HEK293 (cell line): ENCODE results near the gene OSTM1.

Source experiments
- CTCF ChIA-PET: fragments of 350-600 bp; formaldehyde crosslinking; extraction: SDS; loops from one replicate; lab custom pipeline; 2021; ENCODE audit warnings: antibody characterized with exemption; lab: Yijun Ruan, JAX
- POLR2A ChIA-PET: fragments of 300-600 bp; formaldehyde crosslinking; extraction: SDS; loops from one replicate; lab custom pipeline; 2020; ENCODE audit warnings: antibody characterized with exemption, inconsistent platforms; lab: Yijun Ruan, JAX
- H3K27ac ChIP-seq: fragments of 200-500 bp; sonication (Bioruptor generic); 2 replicates; pipeline ENCODE4 v1.5.1; 2014; ENCODE audit warnings: low read depth, low read length, control low read depth, inconsistent platforms; ENCODE audit errors: extremely low read depth
- H3K36me3 ChIP-seq, 2 experiments: fragments of 200-500 bp in 1 of 2; sonication (Bioruptor generic) in 1 of 2; 1 replicate in 1 of 2; 2 replicates in 1 of 2; pipeline ENCODE4 v1.5.1; 2014 to 2017; ENCODE audit warnings: inconsistent platforms in 2 of 2, low read length in 2 of 2; ENCODE audit not compliant: control insufficient read depth in 2 of 2, insufficient read depth in 1 of 2
- H3K4me1 ChIP-seq: fragments of 200-500 bp; sonication (Bioruptor generic); 2 replicates; pipeline ENCODE4 v1.5.1; 2014; ENCODE audit warnings: mild to moderate bottlenecking, low read length, inconsistent platforms; ENCODE audit not compliant: control insufficient read depth, insufficient read depth
- H3K4me3 ChIP-seq: 2 replicates; pipeline ENCODE4 v1.5.1; 2011; ENCODE audit warnings: low read depth, mild to moderate bottlenecking, control low read depth, low read length, moderate library complexity
- H3K9me3 ChIP-seq: fragments of 200-500 bp; sonication (Bioruptor generic); 2 replicates; pipeline ENCODE4 v1.5.1; 2014; ENCODE audit warnings: low read depth, low read length, inconsistent platforms; ENCODE audit not compliant: control insufficient read depth, insufficient read depth
- ATF2 ChIP-seq: fragments of 450-650 bp; formaldehyde crosslinking; IDR thresholded peaks from 2 replicates; pipeline ENCODE4 v1.5.1; 2016; ENCODE audit warnings: missing biosample characterization, missing genetic modification characterization, low read depth
- FEZF1 ChIP-seq: fragments of 450-650 bp; formaldehyde crosslinking; IDR thresholded peaks from 2 replicates; pipeline ENCODE4 v1.5.1; 2016; ENCODE audit warnings: missing biosample characterization, missing genetic modification characterization
- GLI4 ChIP-seq: fragments of 450-650 bp; formaldehyde crosslinking; IDR thresholded peaks from 2 replicates; pipeline ENCODE4 v1.5.1; 2016; ENCODE audit warnings: missing biosample characterization, missing genetic modification characterization
- MZF1 ChIP-seq: fragments of 450-650 bp; formaldehyde crosslinking; IDR thresholded peaks from 2 replicates; pipeline ENCODE4 v1.5.1; 2017; ENCODE audit warnings: missing biosample characterization, missing genetic modification characterization, borderline replicate concordance
- PATZ1 ChIP-seq: fragments of 450-650 bp; formaldehyde crosslinking; IDR thresholded peaks from 2 replicates; pipeline ENCODE4 v1.5.1; 2016; ENCODE audit warnings: missing biosample characterization, missing genetic modification characterization
- PRDM1 ChIP-seq: fragments of 450-650 bp; formaldehyde crosslinking; IDR thresholded peaks from 2 replicates; pipeline ENCODE4; 2016; ENCODE audit warnings: missing biosample characterization, missing genetic modification characterization
- PRDM6 ChIP-seq: fragments of 450-650 bp; formaldehyde crosslinking; IDR thresholded peaks from 2 replicates; pipeline ENCODE4 v1.5.1; 2017; ENCODE audit warnings: missing biosample characterization, missing genetic modification characterization
- RBAK ChIP-seq: fragments of 450-650 bp; formaldehyde crosslinking; IDR thresholded peaks from 2 replicates; pipeline ENCODE4 v1.5.1; 2016; ENCODE audit warnings: missing biosample characterization, missing genetic modification characterization
- SETDB1 ChIP-seq: IDR thresholded peaks from one replicate; pipeline ENCODE4 v1.6.1; 2017; ENCODE audit warnings: mild to moderate bottlenecking, low read length, moderate library complexity, mixed read lengths; ENCODE audit not compliant: insufficient read length
- YY1 ChIP-seq: fragments of 450-650 bp; formaldehyde crosslinking; IDR thresholded peaks from 2 replicates; pipeline ENCODE4 v1.5.1; 2018; ENCODE audit warnings: missing biosample characterization, missing genetic modification characterization
- ZFP69B ChIP-seq: fragments of 450-650 bp; formaldehyde crosslinking; IDR thresholded peaks from 2 replicates; pipeline ENCODE4 v1.5.1; 2016; ENCODE audit warnings: missing biosample characterization, missing genetic modification characterization
- ZNF211 ChIP-seq: fragments of 450-650 bp; formaldehyde crosslinking; IDR thresholded peaks from 2 replicates; pipeline ENCODE4 v1.5.1; 2016; ENCODE audit warnings: low read depth, missing biosample characterization, missing genetic modification characterization
- ZNF223 ChIP-seq: fragments of 450-650 bp; formaldehyde crosslinking; IDR thresholded peaks from 2 replicates; pipeline ENCODE4 v1.5.1; 2016; ENCODE audit warnings: missing biosample characterization, missing genetic modification characterization
- ZNF266 ChIP-seq: fragments of 450-650 bp; formaldehyde crosslinking; IDR thresholded peaks from 2 replicates; pipeline ENCODE4 v1.5.1; 2016; ENCODE audit warnings: missing biosample characterization, missing genetic modification characterization, low read depth
- ZNF433 ChIP-seq: fragments of 450-650 bp; formaldehyde crosslinking; IDR thresholded peaks from 2 replicates; pipeline ENCODE4 v1.5.1; 2016; ENCODE audit warnings: missing biosample characterization, missing genetic modification characterization, low read depth
- ZNF548 ChIP-seq: fragments of 450-650 bp; formaldehyde crosslinking; IDR thresholded peaks from 2 replicates; pipeline ENCODE4 v1.5.1; 2016; ENCODE audit warnings: missing biosample characterization, missing genetic modification characterization
- ZNF555 ChIP-seq: fragments of 450-650 bp; formaldehyde crosslinking; conservative IDR thresholded peaks from 2 replicates; pipeline ENCODE4 v1.5.1; 2017; ENCODE audit warnings: missing biosample characterization, mild to moderate bottlenecking, missing genetic modification characterization, inconsistent platforms
- ZNF692 ChIP-seq: fragments of 450-650 bp; formaldehyde crosslinking; IDR thresholded peaks from 2 replicates; pipeline ENCODE4 v1.5.1; 2016; ENCODE audit warnings: missing biosample characterization, missing genetic modification characterization
- ZNF707 ChIP-seq: fragments of 450-650 bp; formaldehyde crosslinking; IDR thresholded peaks from 2 replicates; pipeline ENCODE4 v1.5.1; 2016; ENCODE audit warnings: missing biosample characterization, missing genetic modification characterization

OSTM1 gene

GRCh38 chr6:108100003-108100402, 25.5 kb upstream of the OSTM1 start (continued):
- TF ChIP-seq ZNF692 (tag by site-specific recombination) (no peak), ZNF548 (tag by site-specific recombination) (no peak), ZNF266 (tag by site-specific recombination) (no peak), SETDB1 (no peak), FEZF1 (no peak), MZF1 (tag by site-specific recombination) (no peak), PATZ1 (tag by site-specific recombination) (no peak)
- TF ChIP-seq, all 188 proteins: peak for 0

- Histone ChIP-seq H3K9me3 (no peaks in the 10 kb centered on the region), H3K27ac (no peak overlapping the region), H3K4me1 (no peaks in the 10 kb centered on the region), H3K4me3 (no peak overlapping the region), H3K36me3 (no peaks in the 10 kb centered on the region)
- TF ChIP-seq ZNF555 (tag by site-specific recombination): no peak
- no peak for TF ChIP-seq RBAK (tag by site-specific recombination)
- TF ChIP-seq ZNF211: no peak
- TF ChIP-seq PRDM1 (tag by site-specific recombination): no peak
- TF ChIP-seq ATF2: no peak
- TF ChIP-seq GLI4 (tag by site-specific recombination): no peak
- TF ChIP-seq ZFP69B: no peak
- no peak for TF ChIP-seq PRDM6
- TF ChIP-seq ZNF707: no peak
- no peak for TF ChIP-seq YY1 (tag by site-specific recombination)
- no peak for TF ChIP-seq ZNF433 (tag by site-specific recombination)
- TF ChIP-seq ZNF223 (tag by site-specific recombination): no peak
- CTCF ChIA-PET: interaction anchor here (1.2 to 2.4 kb wide), 3 partner anchors 15 to 394 kb away, joined by 3 to 8 read pairs (median 6); no protein-coding TSS in a partner anchor
- POLR2A ChIA-PET: no interaction called here
These were observed 23.3 kb upstream of the OSTM1 start for GRCh38 chr6:108097882-108098281.
